HepG2 (cell line): ENCODE results near the gene DVL3.

ENCODE experiments used
- JUND ChIP-seq: sonication (generic); formaldehyde crosslinking; IDR thresholded peaks from 2 replicates; pipeline ENCODE4 v1.8.0; 2022; ENCODE audit warnings: mild to moderate bottlenecking, missing genetic modification reagents
- MAF1 ChIP-seq: sonication (generic); formaldehyde crosslinking; IDR thresholded peaks from 2 replicates; pipeline ENCODE4 v1.5.0; 2020; ENCODE audit warnings: missing genetic modification reagents, borderline replicate concordance
- NFIC ChIP-seq: IDR thresholded peaks from 2 replicates; pipeline ENCODE4 v1.6.1; 2012; ENCODE audit warnings: mild to moderate bottlenecking, low read length, inconsistent platforms
- POLR2A ChIP-seq, 2 experiments: IDR thresholded peaks; 2 replicates each; pipeline ENCODE4 v1.6.1; 2011; ENCODE audit warnings: low read depth in 2 of 2, low read length in 2 of 2, mild to moderate bottlenecking in 1 of 2, moderate library complexity in 1 of 2; ENCODE audit not compliant: insufficient read depth in 1 of 2
- POLR2AphosphoS5 ChIP-seq: IDR thresholded peaks from 2 replicates; pipeline ENCODE4 v1.6.1; 2012; ENCODE audit warnings: low read depth, low read length
- ZNF674 ChIP-seq: sonication (generic); formaldehyde crosslinking; IDR thresholded peaks from 2 replicates; pipeline ENCODE4 v1.5.0; 2020; ENCODE audit warnings: low read depth, mild to moderate bottlenecking, missing genetic modification reagents

- TF ChIP-seq ZNF674 (no peak), JUND (no peak), NFIC (no peak), POLR2A (IDR thresholded peaks at IDR 0.05; ENCODE audit: insufficient read depth in 1 of 2, low read depth in 2 of 2, low read length in 2 of 2) (no peak), MAF1 (no peak), POLR2AphosphoS5 (no peak)
These were observed 56.1 kb downstream of the DVL3 start for GRCh38 chr3:184211297-184211696.
